ENCODE measurements around the gene MAT1A. TPM values are rescaled to one million over a fixed set of nuclear protein-coding genes. Genes with fewer than 3 reads are reported as not detected.

The MAT1A gene
- total and polyA plus RNA-seq, 2 of the 13 experiments (the other 11 are each of a cell fraction or from before 2014, with no cell fraction given) = 57.1 to 76.9 TPM

DNA sequence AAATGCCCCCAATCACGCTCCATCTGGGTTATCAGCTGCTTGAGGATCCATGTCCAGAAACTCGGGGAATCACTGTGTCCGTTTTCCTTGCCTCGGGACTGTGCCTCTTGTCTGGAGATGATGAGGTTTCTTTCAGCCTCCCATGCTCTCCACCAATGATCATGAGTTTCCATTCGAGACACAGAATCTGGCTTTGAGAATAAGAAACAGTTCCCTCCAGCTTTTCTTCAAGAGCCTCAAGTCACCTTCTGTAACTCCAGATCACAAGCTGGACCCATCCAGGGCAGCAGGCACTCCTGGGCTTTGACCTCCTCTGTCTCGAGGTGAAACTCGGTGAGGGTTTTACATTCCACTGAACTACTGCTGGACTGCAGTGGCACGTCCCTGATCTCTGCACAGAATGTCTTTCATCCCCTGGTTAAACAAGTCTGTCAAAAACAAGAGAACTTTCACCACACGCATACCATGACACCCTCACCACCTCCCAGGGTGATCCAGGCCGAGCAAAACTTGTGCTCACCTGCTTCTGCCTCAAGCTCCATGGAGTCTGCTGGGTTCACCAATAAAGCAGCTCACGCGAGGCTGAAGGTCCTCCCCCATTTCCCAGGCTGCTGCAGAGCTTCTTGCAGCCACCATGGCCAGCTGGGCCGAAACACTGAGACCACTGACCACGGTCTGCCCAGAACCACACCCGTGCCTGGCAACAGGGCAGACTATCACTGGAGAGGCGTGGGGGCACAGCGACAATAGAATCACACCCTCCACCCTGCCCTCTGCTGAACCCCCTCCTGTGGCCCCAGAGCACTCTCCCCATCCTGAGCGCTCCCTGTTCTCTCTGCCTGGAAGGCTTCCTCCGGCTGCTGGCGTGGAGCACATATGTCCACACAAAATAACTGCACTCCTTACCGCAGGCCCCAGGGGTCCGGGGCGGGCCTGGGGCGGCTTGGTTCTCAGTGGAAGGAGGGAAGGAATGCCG, 25.1 kb downstream of the MAT1A start (continued):
- TF ChIP-seq, protein P1, sequence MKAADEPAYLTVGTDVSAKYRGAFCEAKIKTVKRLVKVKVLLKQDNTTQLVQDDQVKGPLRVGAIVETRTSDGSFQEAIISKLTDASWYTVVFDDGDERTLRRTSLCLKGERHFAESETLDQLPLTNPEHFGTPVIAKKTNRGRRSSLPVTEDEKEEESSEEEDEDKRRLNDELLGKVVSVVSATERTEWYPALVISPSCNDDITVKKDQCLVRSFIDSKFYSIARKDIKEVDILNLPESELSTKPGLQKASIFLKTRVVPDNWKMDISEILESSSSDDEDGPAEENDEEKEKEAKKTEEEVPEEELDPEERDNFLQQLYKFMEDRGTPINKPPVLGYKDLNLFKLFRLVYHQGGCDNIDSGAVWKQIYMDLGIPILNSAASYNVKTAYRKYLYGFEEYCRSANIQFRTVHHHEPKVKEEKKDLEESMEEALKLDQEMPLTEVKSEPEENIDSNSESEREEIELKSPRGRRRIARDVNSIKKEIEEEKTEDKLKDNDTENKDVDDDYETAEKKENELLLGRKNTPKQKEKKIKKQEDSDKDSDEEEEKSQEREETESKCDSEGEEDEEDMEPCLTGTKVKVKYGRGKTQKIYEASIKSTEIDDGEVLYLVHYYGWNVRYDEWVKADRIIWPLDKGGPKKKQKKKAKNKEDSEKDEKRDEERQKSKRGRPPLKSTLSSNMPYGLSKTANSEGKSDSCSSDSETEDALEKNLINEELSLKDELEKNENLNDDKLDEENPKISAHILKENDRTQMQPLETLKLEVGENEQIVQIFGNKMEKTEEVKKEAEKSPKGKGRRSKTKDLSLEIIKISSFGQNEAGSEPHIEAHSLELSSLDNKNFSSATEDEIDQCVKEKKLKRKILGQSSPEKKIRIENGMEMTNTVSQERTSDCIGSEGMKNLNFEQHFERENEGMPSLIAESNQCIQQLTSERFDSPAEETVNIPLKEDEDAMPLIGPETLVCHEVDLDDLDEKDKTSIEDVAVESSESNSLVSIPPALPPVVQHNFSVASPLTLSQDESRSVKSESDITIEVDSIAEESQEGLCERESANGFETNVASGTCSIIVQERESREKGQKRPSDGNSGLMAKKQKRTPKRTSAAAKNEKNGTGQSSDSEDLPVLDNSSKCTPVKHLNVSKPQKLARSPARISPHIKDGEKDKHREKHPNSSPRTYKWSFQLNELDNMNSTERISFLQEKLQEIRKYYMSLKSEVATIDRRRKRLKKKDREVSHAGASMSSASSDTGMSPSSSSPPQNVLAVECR (CRISPR knock-in tag; IDR thresholded peaks at IDR 0.05; ENCODE audit: borderline replicate concordance) = peak; percentile 45; the same call in 1 of the 2 replicates
- TF ChIP-seq SAP130 (CRISPR knock-in tag; IDR thresholded peaks at IDR 0.05; ENCODE audit: low read depth) (peak; percentile 78), RELA (CRISPR knock-in tag; IDR thresholded peaks at IDR 0.05) (no peak), ARNTL (CRISPR knock-in tag; IDR thresholded peaks at IDR 0.05) (peak; percentile 72), MIXL1 (CRISPR knock-in tag; IDR thresholded peaks at IDR 0.05) (peak; percentile 80), ZNF124 (CRISPR knock-in tag; IDR thresholded peaks at IDR 0.05) (peak; percentile 62; the same call in 1 of the 2 replicates), RFX5 (IDR thresholded peaks at IDR 0.05; ENCODE audit: low read depth, low read length) (no peak), ZNF891 (CRISPR knock-in tag; IDR thresholded peaks at IDR 0.05) (no peak; the same call in 1 of the 2 replicates), KAT7 (CRISPR knock-in tag; IDR thresholded peaks at IDR 0.05; ENCODE audit: borderline replicate concordance) (peak; percentile 66; the same call in 1 of the 2 replicates), ZNF44 (CRISPR knock-in tag; IDR thresholded peaks at IDR 0.05) (no peak), PRMT3 (CRISPR knock-in tag; IDR thresholded peaks at IDR 0.05; ENCODE audit: borderline replicate concordance, low read depth) (no peak), ATF7 (IDR thresholded peaks at IDR 0.05) (no peak), ATF7 (CRISPR knock-in tag; IDR thresholded peaks at IDR 0.05) (peak; percentile 44; the same call in 1 of the 2 replicates), TBX2 (CRISPR knock-in tag; IDR thresholded peaks at IDR 0.05; ENCODE audit: borderline replicate concordance) (peak; percentile 83), NFE2L2 (IDR thresholded peaks at IDR 0.05; ENCODE audit: low read length) (no peak), ELF1 (CRISPR knock-in tag; IDR thresholded peaks at IDR 0.05) (0 out of 2 replicates have a peak, but pooled peaks have one; percentile 21), HNRNPK (IDR thresholded peaks at IDR 0.05; ENCODE audit: low read depth, low read length, poor library complexity, severe bottlenecking) (no peak)
- TF ChIP-seq, protein P2, sequence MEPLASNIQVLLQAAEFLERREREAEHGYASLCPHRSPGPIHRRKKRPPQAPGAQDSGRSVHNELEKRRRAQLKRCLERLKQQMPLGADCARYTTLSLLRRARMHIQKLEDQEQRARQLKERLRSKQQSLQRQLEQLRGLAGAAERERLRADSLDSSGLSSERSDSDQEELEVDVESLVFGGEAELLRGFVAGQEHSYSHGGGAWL (CRISPR knock-in tag; IDR thresholded peaks at IDR 0.05) = 0 out of 2 replicates have a peak, but pooled peaks have one; percentile 37
- TF ChIP-seq, protein P3, sequence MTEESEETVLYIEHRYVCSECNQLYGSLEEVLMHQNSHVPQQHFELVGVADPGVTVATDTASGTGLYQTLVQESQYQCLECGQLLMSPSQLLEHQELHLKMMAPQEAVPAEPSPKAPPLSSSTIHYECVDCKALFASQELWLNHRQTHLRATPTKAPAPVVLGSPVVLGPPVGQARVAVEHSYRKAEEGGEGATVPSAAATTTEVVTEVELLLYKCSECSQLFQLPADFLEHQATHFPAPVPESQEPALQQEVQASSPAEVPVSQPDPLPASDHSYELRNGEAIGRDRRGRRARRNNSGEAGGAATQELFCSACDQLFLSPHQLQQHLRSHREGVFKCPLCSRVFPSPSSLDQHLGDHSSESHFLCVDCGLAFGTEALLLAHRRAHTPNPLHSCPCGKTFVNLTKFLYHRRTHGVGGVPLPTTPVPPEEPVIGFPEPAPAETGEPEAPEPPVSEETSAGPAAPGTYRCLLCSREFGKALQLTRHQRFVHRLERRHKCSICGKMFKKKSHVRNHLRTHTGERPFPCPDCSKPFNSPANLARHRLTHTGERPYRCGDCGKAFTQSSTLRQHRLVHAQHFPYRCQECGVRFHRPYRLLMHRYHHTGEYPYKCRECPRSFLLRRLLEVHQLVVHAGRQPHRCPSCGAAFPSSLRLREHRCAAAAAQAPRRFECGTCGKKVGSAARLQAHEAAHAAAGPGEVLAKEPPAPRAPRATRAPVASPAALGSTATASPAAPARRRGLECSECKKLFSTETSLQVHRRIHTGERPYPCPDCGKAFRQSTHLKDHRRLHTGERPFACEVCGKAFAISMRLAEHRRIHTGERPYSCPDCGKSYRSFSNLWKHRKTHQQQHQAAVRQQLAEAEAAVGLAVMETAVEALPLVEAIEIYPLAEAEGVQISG (CRISPR knock-in tag; IDR thresholded peaks at IDR 0.05) = peak; percentile 39; the same call in 1 of the 2 replicates
- TF ChIP-seq, protein P4, sequence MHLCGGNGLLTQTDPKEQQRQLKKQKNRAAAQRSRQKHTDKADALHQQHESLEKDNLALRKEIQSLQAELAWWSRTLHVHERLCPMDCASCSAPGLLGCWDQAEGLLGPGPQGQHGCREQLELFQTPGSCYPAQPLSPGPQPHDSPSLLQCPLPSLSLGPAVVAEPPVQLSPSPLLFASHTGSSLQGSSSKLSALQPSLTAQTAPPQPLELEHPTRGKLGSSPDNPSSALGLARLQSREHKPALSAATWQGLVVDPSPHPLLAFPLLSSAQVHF (CRISPR knock-in tag; IDR thresholded peaks at IDR 0.05) = no peak

Measured in HepG2 (cell line).